HPDE6-E6E7 (cell line): ENCODE results near the gene ADORA1.
A peak's percentile ranks its signal among the peaks of the same experiment; 100 is the strongest.

Experiments
- DNase-seq: peaks from one replicate; pipeline ENCODE4 v3.0.0; 2011; ENCODE audit warnings: missing footprints; ENCODE audit errors: extremely low spot score

The ADORA1 gene

GRCh38 chr1:203173011-203173555 is 45.6 kb downstream of the ADORA1 start:
- DNase-seq = no peak

GRCh38 chr1:203173566-203173965 is 46.0 kb downstream of the ADORA1 start:
- no peak for DNase-seq

GRCh38 chr1:203174324-203174985 is 46.9 kb downstream of the ADORA1 start:
- no peak for DNase-seq

- DNase-seq = no peak
Measured at GRCh38 chr1:203175237-203175826, 47.8 kb downstream of the ADORA1 start, which contains the start of gene MYBPH. Gene MYBPH (minus strand): TSS chr1:203175826. CDS start chr1:203175755, 71 bp downstream.

GRCh38 chr1:203175827-203176241 is 48.3 kb downstream of the ADORA1 start:
- DNase-seq = no peak

- DNase-seq = no peak
Measured at GRCh38 chr1:203176273-203177035, 48.9 kb downstream of the ADORA1 start.

GRCh38 chr1:203177036-203177405 is 49.5 kb downstream of the ADORA1 start:
- no peak for DNase-seq

- peak; percentile 17 for DNase-seq
Measured at GRCh38 chr1:203177470-203178039, 50.0 kb downstream of the ADORA1 start.

- no peak for DNase-seq
Measured at GRCh38 chr1:203178083-203178482, 50.6 kb downstream of the ADORA1 start.

- DNase-seq = no peak
Measured at GRCh38 chr1:203178821-203179666, 51.5 kb downstream of the ADORA1 start.

- no peak for DNase-seq
Measured at GRCh38 chr1:203179667-203180005, 52.1 kb downstream of the ADORA1 start.

- no peak for DNase-seq
Measured at GRCh38 chr1:203180611-203181330, 53.2 kb downstream of the ADORA1 start.

GRCh38 chr1:203181586-203182386 is 54.3 kb downstream of the ADORA1 start:
- DNase-seq = no peak

GRCh38 chr1:203182387-203182953 is 54.9 kb downstream of the ADORA1 start:
- no peak for DNase-seq

- DNase-seq = no peak
Measured at GRCh38 chr1:203183828-203184227, 56.3 kb downstream of the ADORA1 start.

GRCh38 chr1:203184467-203184866 is 56.9 kb downstream of the ADORA1 start:
- DNase-seq = no peak

- DNase-seq = no peak
Measured at GRCh38 chr1:203185061-203185461, 57.5 kb downstream of the ADORA1 start.

GRCh38 chr1:203185585-203185984 is 58.1 kb downstream of the ADORA1 start:
- DNase-seq = no peak

- DNase-seq = no peak
Measured at GRCh38 chr1:203186091-203186445, 58.5 kb downstream of the ADORA1 start.
